Measurements from ENCODE around the gene CEP131.

DNA sequence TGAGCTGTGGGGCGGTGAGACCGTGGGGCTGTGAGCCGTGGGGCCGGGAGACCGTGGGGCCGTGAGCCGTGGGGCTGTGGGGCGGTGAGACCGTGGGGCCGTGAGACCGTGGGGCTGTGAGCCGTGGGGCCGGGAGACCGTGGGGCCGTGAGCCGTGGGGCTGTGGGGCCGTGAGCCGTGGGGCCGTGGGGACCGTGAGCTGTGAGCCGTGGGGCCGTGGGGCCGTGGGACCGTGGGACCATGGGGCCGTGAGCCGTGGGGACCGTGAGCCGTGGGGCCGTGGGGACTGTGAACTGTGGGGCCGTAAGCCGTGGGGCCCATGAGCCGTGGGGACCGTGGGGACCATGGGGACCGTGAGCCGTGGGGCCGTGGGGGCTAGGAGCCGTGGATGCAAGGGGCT lies 82.1 kb downstream of the CEP131 start:
- TF ChIP-seq, protein P1, sequence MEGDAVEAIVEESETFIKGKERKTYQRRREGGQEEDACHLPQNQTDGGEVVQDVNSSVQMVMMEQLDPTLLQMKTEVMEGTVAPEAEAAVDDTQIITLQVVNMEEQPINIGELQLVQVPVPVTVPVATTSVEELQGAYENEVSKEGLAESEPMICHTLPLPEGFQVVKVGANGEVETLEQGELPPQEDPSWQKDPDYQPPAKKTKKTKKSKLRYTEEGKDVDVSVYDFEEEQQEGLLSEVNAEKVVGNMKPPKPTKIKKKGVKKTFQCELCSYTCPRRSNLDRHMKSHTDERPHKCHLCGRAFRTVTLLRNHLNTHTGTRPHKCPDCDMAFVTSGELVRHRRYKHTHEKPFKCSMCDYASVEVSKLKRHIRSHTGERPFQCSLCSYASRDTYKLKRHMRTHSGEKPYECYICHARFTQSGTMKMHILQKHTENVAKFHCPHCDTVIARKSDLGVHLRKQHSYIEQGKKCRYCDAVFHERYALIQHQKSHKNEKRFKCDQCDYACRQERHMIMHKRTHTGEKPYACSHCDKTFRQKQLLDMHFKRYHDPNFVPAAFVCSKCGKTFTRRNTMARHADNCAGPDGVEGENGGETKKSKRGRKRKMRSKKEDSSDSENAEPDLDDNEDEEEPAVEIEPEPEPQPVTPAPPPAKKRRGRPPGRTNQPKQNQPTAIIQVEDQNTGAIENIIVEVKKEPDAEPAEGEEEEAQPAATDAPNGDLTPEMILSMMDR (IDR thresholded peaks at IDR 0.05): no peak
- no peak for TF ChIP-seq POLR2A (IDR thresholded peaks at IDR 0.05)
